ENCODE results near the gene TCF12.
"Not testable (repeated sequence)": the region's sequence is repeated elsewhere in the genome, so short reads cannot be mapped to it uniquely, and the experiment has no call there.

The TCF12 gene

DNA sequence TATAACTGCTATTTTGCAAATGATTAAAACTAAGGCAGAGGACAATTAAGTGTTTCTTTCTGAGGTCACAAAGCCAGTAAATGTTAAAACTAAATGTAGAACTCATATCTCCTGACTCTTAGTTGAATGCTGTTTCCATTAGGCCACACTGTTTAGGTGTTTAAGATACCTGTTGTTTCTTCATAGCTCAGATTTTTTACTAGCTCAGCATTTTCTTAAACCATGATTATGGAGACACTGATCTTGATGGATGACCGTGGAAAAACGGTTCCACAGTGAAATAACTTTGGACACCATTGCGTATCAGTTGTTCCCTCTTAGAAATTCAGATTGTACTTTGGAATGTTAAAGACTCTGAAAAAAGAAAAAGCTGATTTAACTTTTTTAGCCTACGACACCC lies 177.5 kb downstream of the TCF12 start:
- Histone ChIP-seq H3K27me3 (replicated peaks; ENCODE audit: control insufficient read depth, insufficient read depth, low read length) (no peaks in the 10 kb centered on the region), H3K9me3 (ENCODE audit: control insufficient read depth, low read length) (no peaks in the 10 kb centered on the region), H3K36me3 (ENCODE audit: control insufficient read depth, insufficient read depth, low read length, severe bottlenecking) (peaks cover 19% of the 10 kb centered on the region), H3K4me3 (ENCODE audit: low read length) (no peak overlapping the region), H3K9ac (ENCODE audit: low read length) (no peak overlapping the region), H3K4me1 (ENCODE audit: control insufficient read depth, insufficient read depth, low read length) (no peaks in the 10 kb centered on the region)
- no peak for DNase-seq (ENCODE audit: low read depth)

GRCh38 chr15:57097246-57097645 lies 178.8 kb downstream of the TCF12 start:
- DNase-seq (ENCODE audit: low read depth): no peak
- no peaks in the 10 kb centered on the region for H3K27me3 ChIP-seq (replicated peaks; ENCODE audit: control insufficient read depth, insufficient read depth, low read length)
- no peak overlapping the region for H3K9ac ChIP-seq (ENCODE audit: low read length)
- H3K4me3 ChIP-seq (ENCODE audit: low read length): no peak overlapping the region
- H3K9me3 ChIP-seq (ENCODE audit: control insufficient read depth, low read length): no peaks in the 10 kb centered on the region
- peaks cover 19% of the 10 kb centered on the region for H3K36me3 ChIP-seq (ENCODE audit: control insufficient read depth, insufficient read depth, low read length, severe bottlenecking)
- no peaks in the 10 kb centered on the region for H3K4me1 ChIP-seq (ENCODE audit: control insufficient read depth, insufficient read depth, low read length)

GRCh38 chr15:57097919-57098543 lies 179.6 kb downstream of the TCF12 start:
- H3K4me1 ChIP-seq (ENCODE audit: control insufficient read depth, insufficient read depth, low read length): not testable (repeated sequence)
- H3K36me3 ChIP-seq (ENCODE audit: control insufficient read depth, insufficient read depth, low read length, severe bottlenecking): peaks cover 16% of the 10 kb centered on the region

DNA sequence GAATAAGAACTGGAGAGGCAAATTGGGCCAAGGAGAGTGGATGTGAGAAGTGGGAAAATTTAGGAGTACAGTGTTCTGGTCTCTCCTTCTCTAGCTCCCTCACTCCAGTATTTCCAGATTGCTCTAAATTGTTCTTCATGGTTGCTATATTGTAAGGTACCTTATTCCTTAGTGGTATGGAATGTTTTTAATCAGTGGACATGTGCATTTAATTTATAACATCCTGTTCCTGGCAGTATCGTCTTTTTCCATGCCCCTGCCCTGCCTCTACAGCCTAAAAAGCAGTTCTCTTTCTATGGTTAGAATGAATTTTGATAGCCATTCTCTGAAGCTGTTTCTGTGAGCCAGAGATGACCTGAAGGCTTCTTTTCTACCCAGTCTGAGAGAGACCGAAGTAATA lies 180.5 kb downstream of the TCF12 start:
- peak; percentile 36 for DNase-seq (ENCODE audit: low read depth)
- Histone ChIP-seq H3K9ac (ENCODE audit: low read length) (no peak overlapping the region), H3K36me3 (ENCODE audit: control insufficient read depth, insufficient read depth, low read length, severe bottlenecking) (peaks cover 8% of the 10 kb centered on the region)

More at GRCh38 chr15:57097919-57098543, 179.6 kb downstream of the TCF12 start:
- H3K4me3 ChIP-seq (ENCODE audit: low read length); H3K9me3 ChIP-seq (ENCODE audit: control insufficient read depth, low read length); H3K27me3 ChIP-seq (replicated peaks; ENCODE audit: control insufficient read depth, insufficient read depth, low read length); H3K9ac ChIP-seq (ENCODE audit: low read length); DNase-seq (ENCODE audit: low read depth): not testable (repeated sequence)

DNA sequence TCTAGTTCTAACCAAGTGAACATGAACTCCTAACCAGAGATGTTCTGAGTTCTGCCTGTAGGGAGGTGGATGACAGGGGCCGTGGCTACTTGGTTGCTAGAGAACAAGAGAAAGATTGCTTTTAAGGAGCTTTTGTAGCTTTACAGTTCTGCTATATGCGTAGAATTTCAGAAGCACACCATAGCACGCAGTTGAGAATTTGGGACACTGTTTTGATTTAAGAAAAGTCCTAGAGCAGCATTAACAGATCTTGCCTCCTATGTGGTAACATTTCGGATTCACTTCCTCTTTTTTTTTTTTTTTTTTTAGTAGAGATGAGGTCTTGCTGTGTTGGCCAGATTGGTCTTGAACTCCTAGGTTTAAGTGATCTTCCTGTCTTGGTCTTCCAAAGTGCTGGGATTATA lies 181.7 kb downstream of the TCF12 start:
- Histone ChIP-seq H3K4me3 (ENCODE audit: low read length) (no peak overlapping the region), H3K36me3 (ENCODE audit: control insufficient read depth, insufficient read depth, low read length, severe bottlenecking) (no peaks in the 10 kb centered on the region), H3K9me3 (ENCODE audit: control insufficient read depth, low read length) (no peaks in the 10 kb centered on the region), H3K4me1 (ENCODE audit: control insufficient read depth, insufficient read depth, low read length) (no peaks in the 10 kb centered on the region), H3K27me3 (replicated peaks; ENCODE audit: control insufficient read depth, insufficient read depth, low read length) (no peaks in the 10 kb centered on the region), H3K9ac (ENCODE audit: low read length) (no peak overlapping the region)
- no peak for DNase-seq (ENCODE audit: low read depth)

More for the DNA sequence above, 180.5 kb downstream of the TCF12 start:
- no peaks in the 10 kb centered on the region for H3K4me1 ChIP-seq (ENCODE audit: control insufficient read depth, insufficient read depth, low read length)
- H3K4me3 ChIP-seq (ENCODE audit: low read length): no peak overlapping the region
- H3K27me3 ChIP-seq (replicated peaks; ENCODE audit: control insufficient read depth, insufficient read depth, low read length): no peaks in the 10 kb centered on the region
- H3K9me3 ChIP-seq (ENCODE audit: control insufficient read depth, low read length): no peaks in the 10 kb centered on the region

DNA sequence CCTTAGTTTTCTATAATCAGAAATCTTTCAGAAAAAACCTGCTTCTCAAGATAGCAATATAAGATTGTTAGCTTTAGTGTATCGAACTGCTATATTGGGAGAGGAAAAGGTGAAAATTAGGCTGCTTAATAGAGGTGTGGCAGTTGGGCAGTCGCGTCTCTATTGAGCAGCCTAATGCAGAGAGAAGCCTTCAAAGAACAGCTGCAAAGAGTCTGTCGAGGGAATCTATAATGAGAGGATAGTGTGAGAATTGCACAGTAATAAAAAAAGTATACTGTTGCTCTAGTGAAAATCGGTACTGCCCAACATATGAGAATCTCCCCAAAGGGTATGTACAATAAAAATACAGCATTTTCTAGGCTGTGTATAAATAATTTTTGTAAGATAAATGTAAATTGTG lies 184.4 kb downstream of the TCF12 start:
- Histone ChIP-seq H3K9ac (ENCODE audit: low read length) (no peak overlapping the region), H3K4me1 (ENCODE audit: control insufficient read depth, insufficient read depth, low read length) (no peaks in the 10 kb centered on the region), H3K9me3 (ENCODE audit: control insufficient read depth, low read length) (no peaks in the 10 kb centered on the region), H3K36me3 (ENCODE audit: control insufficient read depth, insufficient read depth, low read length, severe bottlenecking) (no peaks in the 10 kb centered on the region), H3K27me3 (replicated peaks; ENCODE audit: control insufficient read depth, insufficient read depth, low read length) (no peaks in the 10 kb centered on the region), H3K4me3 (ENCODE audit: low read length) (no peak overlapping the region)
- no peak for DNase-seq (ENCODE audit: low read depth)

GRCh38 chr15:57108296-57108695 lies 189.9 kb downstream of the TCF12 start:
- H3K9ac ChIP-seq (ENCODE audit: low read length): no peak overlapping the region
- H3K27me3 ChIP-seq (replicated peaks; ENCODE audit: control insufficient read depth, insufficient read depth, low read length): no peaks in the 10 kb centered on the region
- no peaks in the 10 kb centered on the region for H3K9me3 ChIP-seq (ENCODE audit: control insufficient read depth, low read length)
- no peaks in the 10 kb centered on the region for H3K36me3 ChIP-seq (ENCODE audit: control insufficient read depth, insufficient read depth, low read length, severe bottlenecking)
- no peaks in the 10 kb centered on the region for H3K4me1 ChIP-seq (ENCODE audit: control insufficient read depth, insufficient read depth, low read length)
- H3K4me3 ChIP-seq (ENCODE audit: low read length): no peak overlapping the region
- DNase-seq (ENCODE audit: low read depth): no peak

DNA sequence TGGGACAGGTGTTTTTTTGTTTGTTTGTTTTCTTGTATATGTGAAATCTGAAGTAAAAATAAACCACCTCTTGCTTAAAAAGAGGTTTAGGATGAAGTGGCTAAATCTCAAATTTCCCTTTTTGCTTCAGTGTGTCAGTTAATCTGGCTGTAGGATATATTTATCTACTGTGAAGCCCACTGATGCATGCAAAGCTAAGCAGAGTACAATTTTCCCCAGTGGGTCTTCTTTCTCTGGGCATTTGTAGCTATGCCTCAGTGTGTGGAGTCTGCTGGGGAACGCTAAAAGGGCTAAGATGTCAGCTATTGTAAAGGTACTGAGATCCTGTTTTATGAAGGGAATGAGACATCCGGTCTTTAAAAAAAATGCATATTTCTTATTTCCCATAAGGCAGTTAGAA lies 190.6 kb downstream of the TCF12 start:
- no peak for DNase-seq (ENCODE audit: low read depth)
- Histone ChIP-seq H3K4me3 (ENCODE audit: low read length) (no peak overlapping the region), H3K9ac (ENCODE audit: low read length) (no peak overlapping the region), H3K4me1 (ENCODE audit: control insufficient read depth, insufficient read depth, low read length) (peaks cover under 1% of the 10 kb centered on the region), H3K27me3 (replicated peaks; ENCODE audit: control insufficient read depth, insufficient read depth, low read length) (no peaks in the 10 kb centered on the region), H3K36me3 (ENCODE audit: control insufficient read depth, insufficient read depth, low read length, severe bottlenecking) (no peaks in the 10 kb centered on the region), H3K9me3 (ENCODE audit: control insufficient read depth, low read length) (no peaks in the 10 kb centered on the region)

DNA sequence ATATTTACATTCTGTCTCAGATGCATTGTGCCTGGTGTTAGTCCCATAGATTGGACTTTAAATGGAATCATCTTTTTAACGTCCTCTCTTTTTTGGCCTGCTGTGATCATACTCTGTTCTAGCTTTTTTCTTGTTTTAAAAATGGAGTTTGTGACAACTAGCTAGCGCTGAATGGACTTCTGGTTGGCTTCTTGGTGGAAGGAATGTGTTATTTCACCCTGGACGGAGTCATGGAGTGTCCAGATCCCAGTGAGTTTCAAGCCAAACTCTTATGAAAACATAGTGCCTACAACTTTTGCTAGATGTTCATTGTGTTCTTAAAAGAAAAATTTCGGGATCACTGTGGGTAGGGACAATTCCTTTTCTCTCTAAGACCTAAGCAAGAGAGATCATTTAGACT lies 192.6 kb downstream of the TCF12 start:
- no peak overlapping the region for H3K9ac ChIP-seq (ENCODE audit: low read length)

DNA sequence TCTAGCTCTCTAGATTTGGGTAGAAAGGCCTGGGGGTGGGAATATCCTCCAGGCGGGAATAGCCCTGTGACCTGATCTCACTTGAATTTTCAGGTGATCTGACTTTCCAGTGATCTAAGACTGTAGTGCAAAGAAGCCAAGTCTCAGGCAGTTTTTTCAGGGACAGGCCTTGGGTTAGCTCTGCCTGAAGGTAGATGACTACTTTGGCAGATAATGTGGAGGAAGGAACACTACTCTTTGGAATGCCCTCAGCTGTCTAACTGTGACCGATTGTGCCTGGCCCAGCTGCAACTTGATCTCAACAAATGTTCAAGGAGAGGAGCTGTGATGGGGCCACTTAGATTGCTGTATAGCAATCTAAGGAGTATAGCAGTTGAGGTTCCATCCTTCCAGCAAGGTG lies 193.7 kb downstream of the TCF12 start:
- no peaks in the 10 kb centered on the region for H3K27me3 ChIP-seq (replicated peaks; ENCODE audit: control insufficient read depth, insufficient read depth, low read length)
- H3K4me1 ChIP-seq (ENCODE audit: control insufficient read depth, insufficient read depth, low read length): peaks cover 7% of the 10 kb centered on the region
- H3K36me3 ChIP-seq (ENCODE audit: control insufficient read depth, insufficient read depth, low read length, severe bottlenecking): no peaks in the 10 kb centered on the region
- H3K9ac ChIP-seq (ENCODE audit: low read length): no peak overlapping the region
- no peak overlapping the region for H3K4me3 ChIP-seq (ENCODE audit: low read length)
- no peaks in the 10 kb centered on the region for H3K9me3 ChIP-seq (ENCODE audit: control insufficient read depth, low read length)
- DNase-seq (ENCODE audit: low read depth): peak; percentile 39

More for the DNA sequence above, 192.6 kb downstream of the TCF12 start:
- no peaks in the 10 kb centered on the region for H3K36me3 ChIP-seq (ENCODE audit: control insufficient read depth, insufficient read depth, low read length, severe bottlenecking)
- H3K27me3 ChIP-seq (replicated peaks; ENCODE audit: control insufficient read depth, insufficient read depth, low read length): no peaks in the 10 kb centered on the region
- no peaks in the 10 kb centered on the region for H3K9me3 ChIP-seq (ENCODE audit: control insufficient read depth, low read length)
- H3K4me1 ChIP-seq (ENCODE audit: control insufficient read depth, insufficient read depth, low read length): peaks cover 7% of the 10 kb centered on the region
- no peak overlapping the region for H3K4me3 ChIP-seq (ENCODE audit: low read length)
- DNase-seq (ENCODE audit: low read depth): no peak

- no peak overlapping the region for H3K9ac ChIP-seq (ENCODE audit: low read length)
- H3K27me3 ChIP-seq (replicated peaks; ENCODE audit: control insufficient read depth, insufficient read depth, low read length): no peaks in the 10 kb centered on the region
- H3K4me1 ChIP-seq (ENCODE audit: control insufficient read depth, insufficient read depth, low read length): peaks cover 14% of the 10 kb centered on the region
- no peaks in the 10 kb centered on the region for H3K9me3 ChIP-seq (ENCODE audit: control insufficient read depth, low read length)
- no peak overlapping the region for H3K4me3 ChIP-seq (ENCODE audit: low read length)
- no peak for DNase-seq (ENCODE audit: low read depth)
- no peaks in the 10 kb centered on the region for H3K36me3 ChIP-seq (ENCODE audit: control insufficient read depth, insufficient read depth, low read length, severe bottlenecking)
These were observed 195.6 kb downstream of the TCF12 start for GRCh38 chr15:57114070-57114469.
